ENCODE results near the gene CRADD. TPM values are rescaled to one million over a fixed set of nuclear protein-coding genes. Genes with fewer than 3 reads are reported as not detected.

CRADD gene
- total RNA-seq, 1 experiment from 2014 or later, result 7.6 TPM

DNA sequence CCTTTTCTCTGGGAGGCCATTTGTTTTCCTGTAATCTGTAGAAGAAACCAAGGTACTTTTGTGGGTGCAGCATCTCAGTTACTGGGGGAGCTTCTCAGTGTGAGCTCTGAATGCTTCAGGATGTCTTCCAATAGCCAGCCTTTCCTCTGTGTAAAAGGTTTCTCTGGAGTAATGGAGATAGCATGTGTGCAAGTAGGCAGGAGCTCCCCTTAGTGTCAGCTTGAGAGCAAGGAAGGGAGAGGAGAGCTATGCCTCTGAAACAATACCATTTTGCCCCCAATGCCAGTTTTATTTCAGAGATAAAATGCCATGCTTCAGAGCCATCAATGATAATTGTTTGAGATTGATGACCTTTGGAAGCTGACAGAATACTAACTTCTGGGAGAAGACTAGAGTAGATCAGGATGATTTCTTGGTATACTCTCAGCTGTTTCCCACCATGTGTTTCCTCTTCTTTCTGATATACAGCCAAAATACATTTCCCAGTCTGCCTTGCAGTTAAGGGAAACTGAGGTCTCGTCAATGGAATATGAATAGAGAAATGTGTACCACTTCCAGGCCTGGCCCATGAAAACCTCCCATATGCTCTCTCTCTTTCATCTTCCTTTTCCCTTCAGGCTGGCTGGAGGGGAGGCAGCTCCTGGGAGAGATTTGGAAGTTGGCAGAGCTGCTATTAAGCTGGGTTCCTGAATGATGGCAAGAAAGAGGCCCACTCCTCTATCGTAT, 125.7 kb downstream of the CRADD start:
- peaks cover 28% of the 10 kb centered on the region in 2 experiments for H3K4me1 Mint-ChIP-seq
- Histone ChIP-seq H2AFZ (ENCODE audit: low read length) (no peak overlapping the region), H3K4me2 (ENCODE audit: insufficient read depth, insufficient read length, low read length) (no peak overlapping the region), H3T11ph (ENCODE audit: low read length) (no peak overlapping the region), H3K56ac (ENCODE audit: insufficient read length, low read depth, low read length) (no peak overlapping the region), H2AK5ac (ENCODE audit: insufficient read length, low read length) (no peak overlapping the region), H2BK20ac (ENCODE audit: low read depth, low read length, poor library complexity, severe bottlenecking) (no peak overlapping the region), H3K14ac (ENCODE audit: insufficient read depth, low read length) (no peak overlapping the region), H2BK5ac (ENCODE audit: insufficient read length, low read length) (no peak overlapping the region), H3K4ac (ENCODE audit: low read depth, low read length) (no peak overlapping the region), H2BK12ac (ENCODE audit: insufficient read length, low read depth, low read length) (no peak overlapping the region), H3K23me2 (ENCODE audit: insufficient read length, low read depth, low read length, poor library complexity, severe bottlenecking) (no peaks in the 10 kb centered on the region), H2BK15ac (ENCODE audit: low read depth, low read length) (no peak overlapping the region), H3K18ac (ENCODE audit: insufficient read length, low read depth, low read length) (no peak overlapping the region), H3K79me1 (ENCODE audit: insufficient read depth, low read depth, low read length, poor library complexity, severe bottlenecking) (no peaks in the 10 kb centered on the region), H3K23ac (ENCODE audit: insufficient read length, low read depth, low read length) (no peak overlapping the region), H3K4me1 (ENCODE audit: insufficient read depth, low read length) (peaks cover 8% of the 10 kb centered on the region), H3K79me2 (ENCODE audit: insufficient read depth, low read length) (no peaks in the 10 kb centered on the region), H4K8ac (replicated peaks; ENCODE audit: insufficient read length, low read depth, low read length) (no peak overlapping the region), H2BK120ac (ENCODE audit: low read depth, low read length, poor library complexity, severe bottlenecking) (no peak overlapping the region), H3K27ac (ENCODE audit: insufficient read length, low read depth, low read length) (no peak overlapping the region), H4K20me1 (ENCODE audit: control insufficient read depth, insufficient read depth, insufficient read length) (no peaks in the 10 kb centered on the region), H3K9me3 (ENCODE audit: control insufficient read depth, low read depth, low read length) (no peaks in the 10 kb centered on the region), H4K5ac (ENCODE audit: insufficient read length, low read depth, low read length) (no peak overlapping the region), H3K27me3 (ENCODE audit: insufficient read depth, low read length) (no peaks in the 10 kb centered on the region), H4K91ac (ENCODE audit: insufficient read length, low read depth, low read length) (no peak overlapping the region), H3K9ac (ENCODE audit: extremely low read depth, insufficient read length, low read length) (no peak overlapping the region)
- H3K36me3 Mint-ChIP-seq (ENCODE audit: insufficient read depth in 1 of 3, low read depth in 3 of 3), result no peaks in the 10 kb centered on the region
- peak overlapping the region in 1 of 3 experiments; percentile 9; a peak in 1 of 7 replicates for H3K27ac Mint-ChIP-seq
- H3K27me3 Mint-ChIP-seq (ENCODE audit: low read depth), result no peaks in the 10 kb centered on the region; the same call in 1 of the 2 replicates
- no peak for DNase-seq
- no peak overlapping the region for H3K4me3 Mint-ChIP-seq
- no CpG with 5 or more reads among the region's 2 CpGs for WGBS (ENCODE audit: extremely low coverage, insufficient read length, low lambda C conversion rate)
- peak; percentile 29; the same call in 2 of the 3 replicates for TF ChIP-seq CTCF (conservative IDR thresholded peaks at IDR 0.05)
- no peaks in the 10 kb centered on the region for H3K9me3 Mint-ChIP-seq

Data from H9 (cell line).